GM18519 (cell line): ENCODE data around the gene CRIP2.

Experiments
- ATAC-seq: cut with Tn5 transposase; IDR thresholded peaks from one replicate; pipeline ENCODE4 v1.9.1; 2021; ENCODE audit warnings: mild to moderate bottlenecking, moderate library complexity; ENCODE audit not compliant: unreplicated experiment, low FRiP score

Gene CRIP2

DNA sequence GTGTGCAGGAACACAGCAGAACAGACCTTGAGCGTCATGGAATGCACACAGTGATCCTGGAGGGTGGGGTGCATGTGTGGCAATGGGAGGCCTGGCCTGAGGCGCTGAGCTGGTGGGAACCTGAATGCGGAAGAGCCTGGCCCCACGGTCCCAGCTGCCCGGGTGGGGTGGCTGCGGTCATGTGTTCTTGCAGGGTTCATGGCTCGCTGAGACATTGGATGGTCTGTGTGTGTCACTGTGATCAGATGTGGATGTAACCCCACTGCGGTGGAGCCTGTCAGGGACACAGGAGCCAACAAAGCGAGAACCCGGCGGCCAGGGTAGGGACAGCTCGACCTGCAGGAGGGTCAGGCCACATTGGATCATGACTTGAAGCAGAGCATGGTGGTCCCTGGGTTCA is 31.8 kb upstream of the CRIP2 start:
- no peak for ATAC-seq

DNA sequence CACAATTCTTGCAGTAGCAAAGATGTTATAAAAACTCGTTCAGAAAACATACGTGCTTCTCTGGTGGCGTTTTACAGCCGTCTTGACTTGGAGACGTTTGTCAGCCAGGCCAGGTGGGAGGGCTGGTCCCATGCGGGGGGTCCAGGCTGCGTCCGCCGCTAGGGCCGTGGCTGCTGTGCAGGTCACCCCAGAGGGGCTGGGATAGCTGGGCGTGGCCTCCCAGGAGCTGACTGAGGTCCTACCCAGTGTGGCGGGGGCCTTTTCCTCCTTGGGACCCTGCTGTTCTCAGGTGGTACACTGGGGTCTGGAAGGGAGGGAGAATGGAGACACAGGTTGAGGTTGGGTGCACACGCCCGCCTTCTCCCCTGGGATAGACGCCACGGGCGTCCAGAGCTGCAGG is 29.8 kb upstream of the CRIP2 start:
- ATAC-seq, result no peak

DNA sequence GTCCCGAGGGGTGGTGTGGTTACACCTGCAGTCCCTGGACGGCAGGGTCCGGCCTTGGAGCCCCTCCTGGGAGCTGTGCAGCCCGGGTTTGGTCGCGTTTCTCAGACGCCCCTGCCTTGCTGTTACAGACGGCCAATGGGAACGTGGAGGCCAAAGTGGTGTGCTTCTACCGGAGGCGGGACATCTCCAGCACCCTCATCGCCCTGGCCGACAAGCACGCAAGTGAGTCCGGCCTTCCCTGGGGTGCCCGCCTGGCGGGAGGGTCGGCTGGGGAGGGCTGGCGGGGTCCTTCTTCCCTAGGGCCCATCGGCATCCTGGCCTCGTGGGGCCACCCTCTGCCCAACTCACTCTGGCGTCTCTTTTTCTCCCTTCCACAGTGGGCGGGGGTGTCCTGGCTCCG is 29.3 kb upstream of the CRIP2 start:
- no peak for ATAC-seq

DNA sequence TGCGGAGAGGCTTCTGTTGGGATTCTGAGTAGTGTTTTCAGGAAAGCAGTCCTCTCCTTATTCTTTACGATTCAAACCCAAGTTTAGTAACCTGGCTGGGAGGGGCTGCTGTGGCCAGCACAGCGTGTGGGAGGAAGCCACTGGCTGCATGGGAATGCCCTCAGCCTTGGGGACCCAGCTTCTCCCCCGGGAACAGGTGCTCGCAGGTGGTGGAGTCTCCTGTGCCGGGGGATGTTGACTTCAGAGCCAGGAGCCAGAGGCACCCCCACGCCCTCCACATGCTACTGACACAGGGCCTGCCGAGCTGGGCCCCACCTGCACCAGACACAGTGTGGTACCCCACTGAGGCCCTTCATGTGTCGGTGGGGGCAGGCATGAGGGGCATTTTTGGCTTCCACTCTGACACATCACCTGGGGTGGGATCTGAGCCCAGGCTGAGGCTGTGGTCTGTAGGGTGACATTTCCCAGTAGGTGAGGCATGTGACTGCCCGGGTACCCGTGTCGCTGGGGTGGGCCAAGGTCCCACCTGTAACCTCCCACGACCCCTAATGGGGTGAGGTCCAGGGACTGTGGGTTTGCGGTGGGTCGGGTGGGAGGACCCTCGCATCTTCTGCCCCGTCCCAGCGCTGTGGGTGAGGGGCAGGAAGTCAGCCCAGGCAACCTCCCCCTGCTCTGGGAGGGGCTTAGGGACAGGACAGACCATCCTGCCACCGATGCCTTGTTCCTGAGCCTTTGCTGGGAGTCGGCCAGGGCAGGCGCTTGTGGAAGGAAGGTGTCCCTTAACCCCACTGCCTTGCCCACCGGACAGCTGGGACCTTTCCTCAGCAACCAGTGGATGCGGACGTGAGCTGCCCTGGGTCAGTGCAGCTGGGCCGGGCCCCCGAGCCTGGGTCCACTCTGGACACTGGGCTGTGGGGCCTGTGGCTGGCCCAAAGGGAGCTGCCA is 28.4 kb upstream of the CRIP2 start:
- no peak for ATAC-seq

DNA sequence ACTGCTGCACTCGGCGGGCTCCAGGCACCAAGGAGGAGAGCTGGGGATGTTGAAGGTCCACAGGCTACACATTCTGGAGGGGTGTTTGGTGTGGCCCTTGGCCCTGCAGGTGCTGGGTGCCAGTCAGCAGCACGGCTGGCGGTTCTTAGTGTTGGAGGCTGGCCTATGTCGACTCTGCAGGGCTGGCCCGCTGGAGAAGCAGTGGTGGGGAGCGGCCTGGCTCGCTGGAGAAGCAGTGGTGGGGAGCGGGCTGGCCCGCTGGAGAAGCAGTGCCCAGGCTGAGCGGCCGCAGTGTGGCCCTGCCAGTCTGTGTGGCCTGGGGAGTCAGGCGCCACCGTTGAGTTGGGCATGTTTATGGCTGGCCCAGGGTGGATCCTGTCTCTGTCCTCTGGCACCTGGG is 27.6 kb upstream of the CRIP2 start:
- no peak for ATAC-seq

DNA sequence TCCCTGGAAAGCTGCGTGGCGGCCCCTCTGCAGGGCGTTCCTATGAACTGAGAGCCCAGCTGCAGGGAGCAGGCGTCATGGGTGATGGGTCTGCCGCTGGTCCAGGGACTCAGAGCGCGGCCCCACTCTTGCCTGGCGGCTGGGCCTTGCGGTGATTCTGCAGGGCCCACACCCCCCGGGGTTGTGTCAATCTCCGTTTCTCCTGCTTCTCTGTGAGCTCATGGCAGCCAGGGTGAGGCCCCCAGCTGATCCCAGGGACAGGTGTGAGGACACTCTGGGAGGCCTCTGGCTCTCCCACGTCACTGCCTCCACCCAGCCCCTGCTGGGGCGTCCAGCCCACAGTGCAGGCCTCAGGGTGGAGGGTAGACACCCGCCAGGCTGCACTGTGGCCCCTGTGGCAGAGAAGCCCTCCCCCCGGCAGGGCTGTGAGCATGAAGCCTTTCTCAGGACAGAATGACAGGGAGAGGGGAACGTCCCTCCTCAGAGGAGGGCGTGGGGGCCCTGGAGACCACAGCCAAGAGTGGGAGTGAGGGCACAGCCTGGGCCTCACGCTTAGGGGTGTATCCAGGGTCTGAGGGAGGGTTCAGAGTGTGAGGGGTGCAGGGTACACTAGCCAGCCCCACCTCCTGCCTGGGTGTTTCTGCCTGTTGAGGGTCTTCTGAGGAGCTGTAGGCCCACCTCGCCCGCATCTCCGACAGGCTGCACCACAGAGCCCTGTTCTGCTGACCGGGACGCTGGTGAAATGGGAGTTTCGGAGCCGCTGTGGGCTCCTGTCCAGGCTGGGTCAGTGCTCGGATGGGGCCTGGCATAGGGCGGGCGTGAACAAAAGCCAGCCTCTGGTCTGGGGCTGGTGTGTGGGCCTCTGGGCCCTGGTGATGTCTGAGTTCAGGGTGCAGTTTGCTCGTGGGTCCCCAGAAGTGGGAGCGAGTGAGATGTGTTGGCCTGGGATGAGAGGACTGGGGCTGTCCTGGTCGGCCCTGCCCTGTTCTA is 26.7 kb upstream of the CRIP2 start:
- ATAC-seq, result no peak

DNA sequence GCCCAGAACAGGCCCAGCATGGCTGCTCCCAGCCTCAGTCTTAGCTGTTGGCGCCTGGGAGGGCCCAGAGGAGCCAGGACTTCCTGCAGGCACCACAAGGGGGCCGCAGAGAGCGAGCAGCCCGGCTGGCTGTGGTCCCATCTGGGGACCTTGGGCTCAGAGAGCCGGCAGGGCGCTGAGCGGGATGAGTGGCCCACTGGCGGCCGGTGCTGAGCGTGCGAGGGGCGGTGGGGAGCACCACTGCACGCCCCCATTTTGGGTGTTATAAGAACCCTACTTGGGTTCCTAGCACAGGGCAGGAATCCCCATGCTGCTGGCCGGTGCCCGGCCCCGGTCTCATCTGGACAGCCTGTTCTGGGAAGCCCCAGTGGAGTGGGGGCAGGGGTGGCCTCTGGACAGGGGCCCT is 25.9 kb upstream of the CRIP2 start:
- ATAC-seq, result no peak

DNA sequence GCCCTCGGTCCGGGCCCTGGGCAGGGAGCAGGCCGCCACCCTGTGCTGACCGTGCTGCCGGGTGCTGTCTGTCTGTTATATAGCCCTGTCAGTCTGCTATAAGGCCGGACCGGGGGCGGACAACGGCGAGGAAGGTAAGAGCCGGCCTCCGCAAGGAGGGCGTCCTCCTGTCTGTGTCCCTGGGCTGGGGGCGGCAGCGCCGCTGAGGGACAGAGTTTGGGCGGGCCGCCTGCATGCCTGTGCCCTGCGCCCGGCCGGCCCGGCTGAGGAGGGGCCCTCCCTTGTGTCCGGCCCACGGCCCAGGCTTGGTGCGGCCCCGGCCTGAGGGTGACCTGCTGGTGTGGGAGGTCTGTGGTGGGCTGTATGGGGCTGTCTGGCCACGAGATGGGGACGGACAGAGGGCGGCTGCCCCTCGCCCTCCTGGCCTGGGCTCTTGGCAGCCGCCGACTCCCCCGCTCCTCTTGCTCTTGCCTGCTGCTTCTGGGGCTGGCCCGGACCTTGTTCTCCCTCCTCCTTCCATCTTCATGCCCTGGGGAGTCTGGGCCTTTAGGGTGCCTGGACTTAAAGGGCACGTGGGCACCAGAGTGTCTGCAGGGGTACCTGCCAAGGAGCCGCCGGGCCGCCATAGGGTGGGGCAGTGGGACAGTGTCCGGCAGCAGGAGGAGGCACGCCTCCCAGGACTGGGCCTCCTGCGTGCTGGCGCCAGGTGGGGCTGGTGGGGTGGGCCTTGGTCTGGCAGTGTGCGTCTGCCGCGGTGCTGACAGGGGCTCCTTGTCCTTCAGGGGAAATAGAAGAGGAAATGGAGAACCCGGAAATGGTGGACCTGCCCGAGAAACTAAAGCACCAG is 25.1 kb upstream of the CRIP2 start:
- ATAC-seq, result no peak

DNA sequence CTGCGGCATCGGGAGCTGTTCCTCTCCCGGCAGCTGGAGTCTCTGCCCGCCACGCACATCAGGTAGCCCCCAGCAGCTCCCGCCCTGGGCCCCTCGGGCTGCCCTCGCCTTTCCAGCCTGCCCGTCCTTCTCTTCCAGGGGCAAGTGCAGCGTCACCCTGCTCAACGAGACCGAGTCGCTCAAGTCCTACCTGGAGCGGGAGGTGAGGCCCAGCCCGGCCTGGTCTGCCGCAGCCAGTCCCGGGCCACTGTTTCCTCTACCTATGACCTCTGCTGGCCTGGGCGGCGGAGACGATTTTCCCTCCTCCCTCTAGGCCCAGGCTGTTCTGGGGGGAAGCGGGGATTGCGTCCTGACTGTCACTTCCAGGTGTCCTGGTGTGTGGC is 24.5 kb upstream of the CRIP2 start:
- ATAC-seq, result no peak

DNA sequence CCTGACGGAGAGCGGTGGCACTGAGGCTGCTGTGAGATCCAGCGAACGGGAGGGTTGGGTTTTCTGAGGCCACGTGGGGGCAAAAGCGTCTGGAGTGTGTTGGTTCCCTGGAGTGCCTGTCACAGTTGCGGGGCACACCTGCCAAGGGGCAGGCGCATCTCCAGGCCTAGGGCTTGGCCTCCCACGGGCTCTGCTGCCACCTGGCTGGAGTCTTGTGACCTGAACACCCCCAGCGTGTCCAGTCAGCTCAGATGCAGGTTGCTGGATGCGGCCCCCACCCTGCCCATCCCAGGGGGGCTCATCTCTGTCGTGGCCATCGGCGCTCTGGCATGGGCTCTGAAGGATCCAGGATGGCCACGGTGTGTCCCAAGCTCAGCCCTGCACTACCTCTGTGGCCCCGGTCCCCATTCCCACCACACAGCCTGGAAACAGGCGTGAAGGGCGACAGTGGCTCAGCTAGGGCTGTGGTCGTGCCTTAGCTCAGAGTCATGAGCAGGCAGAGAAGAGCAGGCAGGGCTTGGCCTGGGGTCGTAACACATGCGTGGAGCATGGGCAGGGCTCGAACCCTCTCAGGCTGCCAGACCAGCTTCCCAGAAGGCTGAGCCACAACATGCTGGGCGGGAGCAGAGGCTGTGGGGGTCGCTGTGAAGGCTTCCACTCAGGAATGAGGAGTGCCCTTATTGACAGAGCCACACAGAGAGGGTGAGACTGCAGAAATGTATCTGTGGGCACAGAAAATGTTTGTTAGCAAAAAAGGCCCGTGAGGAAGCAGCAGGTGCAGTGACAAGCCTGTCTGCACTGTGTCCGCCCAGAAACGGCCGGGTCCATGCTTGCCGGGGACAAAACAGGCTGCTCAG is 23.5 kb upstream of the CRIP2 start:
- no peak for ATAC-seq

DNA sequence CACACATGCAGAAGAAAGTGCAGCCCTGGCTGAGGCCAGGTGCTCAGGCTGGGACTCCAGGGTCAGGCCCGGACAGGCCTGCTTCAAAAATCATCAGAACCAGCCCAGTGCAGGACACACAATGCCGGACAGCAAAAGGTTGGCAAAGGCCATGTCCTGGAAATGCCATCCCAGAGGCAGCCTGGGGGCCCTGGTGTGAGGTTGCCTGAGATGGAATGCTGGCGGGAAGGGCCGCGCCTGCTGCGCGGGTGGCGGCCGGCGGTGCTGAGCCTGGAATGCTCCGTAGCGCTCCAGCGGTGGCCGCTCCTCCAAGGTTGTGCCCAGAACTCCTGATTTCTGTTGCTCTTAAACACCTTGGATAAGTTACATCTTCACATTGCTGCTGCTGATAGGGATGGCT is 21.7 kb upstream of the CRIP2 start:
- no peak for ATAC-seq

DNA sequence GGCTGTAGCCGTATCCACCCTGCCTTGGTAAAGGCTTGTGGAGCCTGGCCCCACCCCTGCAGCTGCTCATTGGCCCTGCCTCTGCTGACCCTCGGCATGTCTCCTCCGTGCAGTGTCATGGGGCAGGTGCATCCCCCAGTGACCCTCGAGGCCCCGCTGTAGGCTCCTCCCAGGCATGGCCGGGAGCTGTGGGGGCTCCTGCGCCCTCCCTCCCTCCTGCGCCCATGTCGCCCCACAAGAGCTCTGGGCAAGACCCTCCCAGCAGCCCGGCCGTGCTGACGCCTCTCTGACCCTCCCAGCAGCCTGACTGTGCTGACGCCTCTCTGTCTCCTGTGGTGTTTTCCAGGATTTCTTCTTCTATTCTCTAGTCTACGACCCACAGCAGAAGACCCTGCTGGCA is 20.8 kb upstream of the CRIP2 start:
- ATAC-seq, result no peak

DNA sequence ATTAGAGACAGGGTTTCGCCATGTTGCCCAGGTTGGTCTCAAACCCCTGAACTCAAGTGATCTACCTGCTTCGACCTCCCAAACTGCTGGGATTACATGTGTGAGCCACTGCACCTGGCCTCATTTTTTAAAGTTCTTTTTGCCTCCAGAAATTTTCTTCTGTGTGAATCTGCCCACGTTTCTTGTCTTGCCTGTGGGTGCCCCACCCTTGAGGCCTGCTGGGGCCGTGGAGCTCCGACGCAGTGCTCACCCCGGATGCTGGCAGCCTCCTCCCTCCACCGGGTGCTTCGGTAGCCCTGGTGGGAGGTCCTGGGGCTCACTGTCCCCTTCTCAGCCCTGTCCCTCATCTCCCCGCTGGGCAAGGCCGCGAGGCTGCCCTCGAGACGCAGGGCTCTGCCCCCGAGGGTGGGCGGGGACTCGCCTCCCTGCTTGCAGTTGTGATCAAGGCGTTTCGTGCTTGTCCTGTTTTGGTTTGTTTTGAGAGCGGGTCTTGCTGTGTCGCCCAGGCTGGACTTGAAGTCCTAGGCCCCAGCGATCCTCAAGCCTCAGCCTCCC is 19.5 kb upstream of the CRIP2 start:
- no peak for ATAC-seq

DNA sequence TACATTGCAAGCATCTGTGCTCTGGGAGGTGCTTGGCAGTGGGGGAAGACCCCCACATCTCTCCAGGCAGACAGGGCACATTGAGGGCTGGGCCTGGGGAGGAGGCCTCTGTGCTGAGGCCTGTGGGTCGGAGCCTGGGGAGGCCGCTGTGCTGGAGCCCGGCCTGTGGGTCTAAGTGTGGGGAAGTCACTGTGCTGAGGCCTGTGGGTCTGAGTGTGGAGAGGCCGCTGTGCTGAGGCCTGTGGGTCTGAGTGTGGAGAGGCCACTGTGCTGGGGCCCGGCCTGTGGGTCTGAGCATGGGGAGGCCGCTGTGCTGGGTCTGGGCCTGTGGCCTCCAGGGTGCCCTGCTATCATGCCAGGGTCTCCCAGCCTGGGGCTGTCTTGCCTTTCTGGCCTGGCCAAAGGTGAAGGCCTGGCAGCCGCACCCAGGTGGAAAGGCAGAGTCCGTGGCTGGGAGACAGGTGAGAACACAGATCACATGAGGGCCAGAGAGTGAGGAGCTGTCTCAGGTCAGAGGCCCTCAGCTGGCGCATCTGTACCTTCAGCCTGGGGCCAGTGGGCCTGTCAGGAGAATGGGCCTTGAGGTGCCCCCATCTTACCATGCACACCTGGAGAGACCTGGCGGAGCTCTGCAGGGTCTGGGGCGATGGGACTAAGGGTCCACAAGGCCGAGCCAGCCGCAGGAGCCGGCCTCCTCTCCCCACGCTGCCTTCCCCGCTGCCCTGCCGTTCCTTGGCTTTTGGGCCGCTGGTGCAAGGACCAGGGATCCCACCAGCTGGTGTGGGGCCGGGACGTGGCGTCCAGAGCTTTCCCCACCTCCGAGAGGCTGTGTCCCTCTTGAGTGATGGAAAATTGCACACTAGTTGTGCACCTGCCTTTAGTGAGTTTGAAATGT is 18.6 kb upstream of the CRIP2 start:
- ATAC-seq, result no peak

DNA sequence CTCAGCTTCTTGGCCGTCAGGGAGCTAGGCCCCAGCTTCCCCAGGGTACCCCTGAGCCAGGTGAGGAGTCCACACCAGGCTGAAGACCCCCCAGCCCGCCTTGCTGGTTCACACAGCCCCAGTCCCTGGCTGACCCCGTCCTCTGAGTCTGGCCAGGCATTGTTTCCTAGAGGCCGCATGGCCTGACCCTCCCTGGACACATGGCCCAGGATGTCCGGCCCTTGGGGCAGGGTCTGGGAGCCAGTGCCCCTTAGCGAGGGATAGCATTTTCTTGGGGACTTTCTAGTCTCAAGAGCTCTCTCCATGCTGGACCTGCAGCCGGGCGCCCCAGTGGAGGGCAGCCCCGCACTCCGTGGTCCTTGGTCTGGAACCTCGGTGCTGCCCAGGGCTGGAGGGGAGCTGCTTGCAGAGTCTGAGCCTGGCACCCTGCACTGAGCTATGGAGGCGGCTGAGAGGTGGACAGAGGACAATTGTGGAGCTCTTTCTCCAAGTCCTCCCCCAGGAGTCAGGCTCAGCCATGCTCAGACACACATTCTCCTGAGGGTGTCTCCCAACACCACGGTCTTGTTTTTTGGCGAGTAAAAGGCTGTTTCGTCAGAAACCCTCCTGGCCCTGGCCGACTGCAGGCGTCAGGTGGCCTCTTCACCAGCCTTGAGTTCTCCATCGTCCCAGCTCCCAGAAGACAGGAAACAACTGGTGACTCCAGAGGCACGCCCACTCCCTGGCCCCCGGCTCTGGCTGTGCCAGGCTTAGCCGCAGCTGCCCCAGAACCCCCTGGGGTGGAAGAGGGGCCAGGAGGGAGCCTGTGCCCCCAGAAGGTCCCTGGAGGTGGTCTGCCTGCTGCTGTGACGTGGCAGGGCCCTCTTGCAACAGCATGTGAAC is 17.6 kb upstream of the CRIP2 start:
- no peak for ATAC-seq

DNA sequence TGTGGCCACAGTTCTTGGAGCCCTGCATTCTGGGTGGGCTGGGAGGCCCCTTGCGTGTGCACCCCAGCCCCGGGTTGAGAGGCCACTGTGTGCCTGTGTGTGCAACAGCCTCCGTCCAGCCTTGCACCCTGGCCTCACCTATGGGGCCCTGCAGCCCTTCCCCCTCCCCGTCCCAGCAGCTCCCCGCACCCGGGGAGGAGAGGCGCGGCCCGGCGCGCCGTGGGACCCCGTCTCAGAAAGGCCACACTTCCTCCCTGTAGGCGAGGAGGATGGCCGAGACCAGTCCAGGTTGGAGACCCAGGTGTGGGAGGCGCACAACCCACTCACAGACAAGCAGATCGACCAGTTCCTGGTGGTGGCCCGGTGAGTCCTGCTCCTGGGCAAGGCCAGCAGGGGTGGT is 16.6 kb upstream of the CRIP2 start:
- ATAC-seq, result no peak

DNA sequence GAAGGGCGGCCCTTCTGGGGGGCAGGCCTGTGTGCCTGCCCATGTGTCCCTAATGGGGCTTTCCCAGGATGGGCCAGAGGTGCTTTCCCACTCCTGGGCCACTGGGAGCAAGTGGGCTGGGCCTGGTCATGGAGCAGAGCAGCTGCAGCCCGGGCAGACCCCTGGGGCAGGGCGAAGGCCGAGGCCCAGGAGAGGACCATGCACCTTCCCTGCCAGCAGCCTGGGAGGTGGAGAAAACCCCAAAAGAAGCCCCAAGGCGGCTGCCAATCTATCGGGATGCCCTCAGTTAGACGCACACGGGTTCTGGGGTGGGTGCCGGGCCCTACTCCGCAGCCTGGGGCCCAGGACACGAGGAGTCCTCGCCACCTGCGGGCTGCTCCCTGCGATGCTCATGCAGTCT is 16.1 kb upstream of the CRIP2 start:
- ATAC-seq, result no peak
